ENCODE results near the gene SUPT7L.

GRCh38 chr2:27681841-27682240 is 18.4 kb upstream of the SUPT7L start:
- TF ChIP-seq, protein P1, sequence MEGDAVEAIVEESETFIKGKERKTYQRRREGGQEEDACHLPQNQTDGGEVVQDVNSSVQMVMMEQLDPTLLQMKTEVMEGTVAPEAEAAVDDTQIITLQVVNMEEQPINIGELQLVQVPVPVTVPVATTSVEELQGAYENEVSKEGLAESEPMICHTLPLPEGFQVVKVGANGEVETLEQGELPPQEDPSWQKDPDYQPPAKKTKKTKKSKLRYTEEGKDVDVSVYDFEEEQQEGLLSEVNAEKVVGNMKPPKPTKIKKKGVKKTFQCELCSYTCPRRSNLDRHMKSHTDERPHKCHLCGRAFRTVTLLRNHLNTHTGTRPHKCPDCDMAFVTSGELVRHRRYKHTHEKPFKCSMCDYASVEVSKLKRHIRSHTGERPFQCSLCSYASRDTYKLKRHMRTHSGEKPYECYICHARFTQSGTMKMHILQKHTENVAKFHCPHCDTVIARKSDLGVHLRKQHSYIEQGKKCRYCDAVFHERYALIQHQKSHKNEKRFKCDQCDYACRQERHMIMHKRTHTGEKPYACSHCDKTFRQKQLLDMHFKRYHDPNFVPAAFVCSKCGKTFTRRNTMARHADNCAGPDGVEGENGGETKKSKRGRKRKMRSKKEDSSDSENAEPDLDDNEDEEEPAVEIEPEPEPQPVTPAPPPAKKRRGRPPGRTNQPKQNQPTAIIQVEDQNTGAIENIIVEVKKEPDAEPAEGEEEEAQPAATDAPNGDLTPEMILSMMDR (IDR thresholded peaks at IDR 0.05 in 8 of 11, conservative IDR thresholded peaks at IDR 0.05 in 3 of 11), result no peak
- TF ChIP-seq POLR2AphosphoS5 (IDR thresholded peaks at IDR 0.05), result no peak

All from spleen (tissue), 7 donors.